CD4-positive, alpha-beta memory T cell (primary cell): ENCODE measurements around the gene CSF2. TPM values are rescaled to one million over a fixed set of nuclear protein-coding genes. Genes with fewer than 3 reads are reported as not detected.

ENCODE experiments used
- CTCF ChIA-PET: fragments of 350-600 bp; sonication (Branson Sonifier 250); formaldehyde crosslinking; loops from one replicate; lab custom pipeline; 2021; ENCODE audit warnings: inconsistent platforms; ENCODE audit not compliant: partially characterized antibody; lab: Charles Lee
- POLR2A ChIA-PET: fragments of 350-600 bp; sonication (Branson Sonifier 250); formaldehyde crosslinking; loops from one replicate; lab custom pipeline; 2021; ENCODE audit not compliant: partially characterized antibody; lab: Charles Lee
- DNase-seq, 5 donors: peaks; one replicate each; pipeline versions ENCODE4 v3.0.0 to v3.0.0-alpha.2; 2020 to 2022; ENCODE audit warnings: mixed read lengths in 1 of 5
- H3K27ac ChIP-seq: one replicate; pipeline ENCODE4 v1.7.0; 2013; ENCODE audit warnings: low read depth, low read length
- H3K27me3 ChIP-seq: 2 replicates; pipeline ENCODE4 v1.7.0; 2013; ENCODE audit warnings: mild to moderate bottlenecking, low read length, moderate library complexity; ENCODE audit not compliant: insufficient read depth
- H3K36me3 ChIP-seq: 2 replicates; pipeline ENCODE4 v1.7.0; 2013; ENCODE audit warnings: mild to moderate bottlenecking, low read length, moderate library complexity; ENCODE audit not compliant: insufficient read depth
- H3K4me1 ChIP-seq: 2 replicates; pipeline ENCODE4 v1.7.0; 2013; ENCODE audit warnings: mild to moderate bottlenecking, low read length, moderate library complexity; ENCODE audit not compliant: insufficient read depth
- H3K4me3 ChIP-seq, 2 donors: one replicate each; pipeline ENCODE4 v1.7.0; 2013; ENCODE audit warnings: low read length in 2 of 2, mild to moderate bottlenecking in 1 of 2
- H3K9me3 ChIP-seq, 2 donors: one replicate each; pipeline ENCODE4 v1.7.0; 2013; ENCODE audit warnings: low read length in 2 of 2, control low read depth in 1 of 2; ENCODE audit not compliant: control insufficient read depth in 1 of 2
- H3K27ac Mint-ChIP-seq, 7 donors: one replicate each; pipeline ENCODE4 v1.8.0; 2020 to 2021; ENCODE audit warnings: mixed read lengths in 7 of 7, mild to moderate bottlenecking in 6 of 7, inconsistent platforms in 3 of 7, moderate library complexity in 3 of 7
- H3K27me3 Mint-ChIP-seq, 2 donors: one replicate each; pipeline ENCODE4 v1.8.0; 2020 to 2021; ENCODE audit warnings: mixed read lengths in 2 of 2
- H3K36me3 Mint-ChIP-seq, 2 donors: one replicate each; pipeline ENCODE4 v1.8.0; 2020 to 2021; ENCODE audit warnings: mixed read lengths in 2 of 2, inconsistent platforms in 1 of 2, mild to moderate bottlenecking in 1 of 2
- H3K4me1 Mint-ChIP-seq, 4 donors: one replicate each; pipeline ENCODE4 v1.8.0; 2020 to 2021; ENCODE audit warnings: mixed read lengths in 4 of 4, mild to moderate bottlenecking in 1 of 4
- H3K4me3 Mint-ChIP-seq, 8 donors: one replicate each; pipeline ENCODE4 v1.8.0; 2020 to 2021; ENCODE audit warnings: mixed read lengths in 8 of 8, mild to moderate bottlenecking in 7 of 8, moderate library complexity in 6 of 8, inconsistent platforms in 3 of 8
- H3K9me3 Mint-ChIP-seq, 8 donors: one replicate each; pipeline ENCODE4 v1.8.0; 2020 to 2021; ENCODE audit warnings: mixed read lengths in 8 of 8, mild to moderate bottlenecking in 5 of 8, inconsistent platforms in 3 of 8, moderate library complexity in 1 of 8
- intact Hi-C: fragments of 100-400 bp; cut with micrococcal nuclease; formaldehyde crosslinking; loops from one replicate; pipeline ENCODE4 v1.15.1; 2023
- polyA plus RNA-seq, 2 donors: library from polyadenylated mRNA; unstranded; fragments of 300-500 nt; fragmentation: Illumina TruSeq; gene quantifications; one replicate each; pipeline ENCODE4 v1.2.3, GENCODE V29; 2021
- total RNA-seq, 2 experiments: library from RNA; stranded (reverse); gene quantifications; one replicate each; pipeline ENCODE4 v1.2.3, GENCODE V29; 2021

Gene CSF2
- total and polyA plus RNA-seq, 4 experiments from 2014 or later, result 0.77 TPM; not detected in 3

DNA sequence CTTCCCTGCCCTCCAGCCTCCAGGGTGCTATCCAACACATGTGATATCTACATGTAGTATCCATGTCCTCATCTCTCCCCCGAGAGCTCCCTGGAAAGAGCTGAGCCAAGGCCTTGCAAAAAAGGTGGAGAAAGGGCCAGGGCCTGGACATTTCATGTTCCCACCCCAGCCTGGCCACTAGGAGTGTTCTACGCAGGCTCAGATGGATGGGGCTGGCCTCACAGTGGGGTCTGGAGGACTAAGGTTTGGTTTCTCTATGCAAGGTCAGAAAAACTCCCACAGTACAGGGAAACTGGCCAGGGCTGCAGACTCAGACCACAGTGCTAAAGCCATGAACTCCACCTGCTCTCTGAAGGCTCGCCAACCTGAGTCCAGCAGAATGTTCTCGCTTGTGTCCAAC, 1.5 kb upstream of the CSF2 start:
- no peak for DNase-seq
- Mint-ChIP-seq H3K27me3 (no peaks in the 10 kb centered on the region), H3K4me3 (peak overlapping the region in 1 of 8 donors; percentile 39), H3K4me1 (peaks cover 19 to 77% (median 40%) of the 10 kb centered on the region in 4 donors), H3K9me3 (no peaks in the 10 kb centered on the region), H3K27ac (peak overlapping the region in 4 of 7 donors; percentile 9 to 61 (median 41)), H3K36me3 (no peaks in the 10 kb centered on the region)
- H3K4me1 ChIP-seq, result peaks cover 45% of the 10 kb centered on the region
- H3K27ac ChIP-seq, result no peak overlapping the region
- intact Hi-C loops, result no loop called here
- no peak overlapping the region for H3K4me3 ChIP-seq
- no peaks in the 10 kb centered on the region for H3K9me3 ChIP-seq
- H3K36me3 ChIP-seq, result no peaks in the 10 kb centered on the region
- ChIA-PET CTCF (interaction anchor here (0.9 to 3.3 kb wide), 2 partner anchors 10 to 62 kb away, joined by 4 to 14 read pairs; no protein-coding TSS in a partner anchor), POLR2A (interaction anchor here (1.1 to 1.4 kb wide), 2 partner anchors 9 to 27 kb away, joined by 3 read pairs; no protein-coding TSS in a partner anchor)
- no peaks in the 10 kb centered on the region for H3K27me3 ChIP-seq

DNA sequence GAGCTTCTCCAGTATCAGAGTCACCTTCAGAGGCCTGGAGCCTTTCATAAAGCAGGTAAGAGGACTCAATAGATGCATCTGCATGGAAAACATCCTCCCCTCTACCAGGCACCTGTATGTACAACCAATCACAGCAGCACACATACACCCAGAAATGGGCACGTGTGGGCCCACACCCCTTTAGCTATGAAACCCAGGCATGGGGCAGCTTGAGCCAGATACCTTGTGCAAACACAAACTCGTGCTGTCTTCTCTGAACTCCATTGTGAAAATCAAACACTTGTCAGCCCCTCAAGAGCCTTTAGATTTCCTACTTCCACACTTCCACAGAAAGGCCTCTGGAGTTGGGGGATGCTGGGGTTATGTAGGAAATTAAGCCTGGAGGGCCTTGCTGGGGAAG, 1.1 kb upstream of the CSF2 start:
- Mint-ChIP-seq H3K27ac (peak overlapping the region in 3 of 7 donors; percentile 36 to 61 (median 46)), H3K4me1 (peaks cover 23 to 78% (median 44%) of the 10 kb centered on the region in 4 donors), H3K9me3 (no peaks in the 10 kb centered on the region), H3K4me3 (peak overlapping the region in 1 of 8 donors; percentile 39), H3K36me3 (no peaks in the 10 kb centered on the region), H3K27me3 (no peaks in the 10 kb centered on the region)
- Histone ChIP-seq H3K27ac (no peak overlapping the region), H3K4me3 (no peak overlapping the region), H3K4me1 (peaks cover 46% of the 10 kb centered on the region), H3K36me3 (no peaks in the 10 kb centered on the region), H3K9me3 (no peaks in the 10 kb centered on the region), H3K27me3 (no peaks in the 10 kb centered on the region)
- CTCF ChIA-PET, result interaction anchor here (0.9 to 3.3 kb wide), 3 partner anchors 10 to 62 kb away, joined by 4 to 14 read pairs (median 4); no protein-coding TSS in a partner anchor
- POLR2A ChIA-PET, result interaction anchor here (1.1 to 1.4 kb wide), 3 partner anchors 8 to 26 kb away, joined by 3 read pairs; no protein-coding TSS in a partner anchor
- intact Hi-C loops, result no loop called here
- DNase-seq, result no peak

GRCh38 chr5:132074091-132074771, 642 bp downstream of the CSF2 start:
- POLR2A ChIA-PET, result interaction anchor here (1.0 to 2.1 kb wide), 5 partner anchors 8 to 60 kb away, joined by 3 to 6 read pairs (median 3); no protein-coding TSS in a partner anchor
- H3K4me3 Mint-ChIP-seq, result peak overlapping the region in 4 of 8 donors; percentile 1 to 45 (median 26)
- Histone ChIP-seq H3K36me3 (no peaks in the 10 kb centered on the region), H3K27me3 (no peaks in the 10 kb centered on the region), H3K9me3 (no peaks in the 10 kb centered on the region), H3K4me1 (peaks cover 52% of the 10 kb centered on the region), H3K27ac (no peak overlapping the region), H3K4me3 (no peak overlapping the region)
- no peaks in the 10 kb centered on the region for H3K36me3 Mint-ChIP-seq
- peaks cover 24 to 84% (median 50%) of the 10 kb centered on the region in 4 donors for H3K4me1 Mint-ChIP-seq
- CTCF ChIA-PET, result interaction anchor here (1.3 to 3.3 kb wide), 6 partner anchors 8 to 107 kb away, joined by 3 to 14 read pairs (median 6); no protein-coding TSS in a partner anchor
- intact Hi-C loops, result loop anchor here (2.0 kb wide), 1 partner anchor 21 kb away; no protein-coding TSS in a partner anchor
- no peaks in the 10 kb centered on the region for H3K27me3 Mint-ChIP-seq
- DNase-seq, result no peak
- peak overlapping the region in 4 of 7 donors; percentile 13 to 29 (median 20) for H3K27ac Mint-ChIP-seq
- H3K9me3 Mint-ChIP-seq, result no peaks in the 10 kb centered on the region

DNA sequence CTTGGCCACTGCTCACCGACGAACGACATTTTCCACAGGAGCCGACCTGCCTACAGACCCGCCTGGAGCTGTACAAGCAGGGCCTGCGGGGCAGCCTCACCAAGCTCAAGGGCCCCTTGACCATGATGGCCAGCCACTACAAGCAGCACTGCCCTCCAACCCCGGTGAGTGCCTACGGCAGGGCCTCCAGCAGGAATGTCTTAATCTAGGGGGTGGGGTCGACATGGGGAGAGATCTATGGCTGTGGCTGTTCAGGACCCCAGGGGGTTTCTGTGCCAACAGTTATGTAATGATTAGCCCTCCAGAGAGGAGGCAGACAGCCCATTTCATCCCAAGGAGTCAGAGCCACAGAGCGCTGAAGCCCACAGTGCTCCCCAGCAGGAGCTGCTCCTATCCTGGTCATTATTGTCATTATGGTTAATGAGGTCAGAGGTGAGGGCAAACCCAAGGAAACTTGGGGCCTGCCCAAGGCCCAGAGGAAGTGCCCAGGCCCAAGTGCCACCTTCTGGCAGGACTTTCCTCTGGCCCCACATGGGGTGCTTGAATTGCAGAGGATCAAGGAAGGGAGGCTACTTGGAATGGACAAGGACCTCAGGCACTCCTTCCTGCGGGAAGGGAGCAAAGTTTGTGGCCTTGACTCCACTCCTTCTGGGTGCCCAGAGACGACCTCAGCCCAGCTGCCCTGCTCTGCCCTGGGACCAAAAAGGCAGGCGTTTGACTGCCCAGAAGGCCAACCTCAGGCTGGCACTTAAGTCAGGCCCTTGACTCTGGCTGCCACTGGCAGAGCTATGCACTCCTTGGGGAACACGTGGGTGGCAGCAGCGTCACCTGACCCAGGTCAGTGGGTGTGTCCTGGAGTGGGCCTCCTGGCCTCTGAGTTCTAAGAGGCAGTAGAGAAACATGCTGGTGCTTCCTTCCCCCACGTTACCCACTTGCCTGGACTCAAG, 1.5 kb downstream of the CSF2 start:
- Mint-ChIP-seq H3K4me1 (peaks cover 24 to 85% (median 49%) of the 10 kb centered on the region in 4 donors), H3K4me3 (peak overlapping the region in 6 of 8 donors; percentile 39 to 72 (median 54)), H3K27me3 (no peaks in the 10 kb centered on the region), H3K27ac (peak overlapping the region in 6 of 7 donors; percentile 12 to 86 (median 51)), H3K9me3 (no peaks in the 10 kb centered on the region), H3K36me3 (no peaks in the 10 kb centered on the region)
- no peaks in the 10 kb centered on the region for H3K36me3 ChIP-seq
- H3K27me3 ChIP-seq, result no peaks in the 10 kb centered on the region
- no peaks in the 10 kb centered on the region for H3K9me3 ChIP-seq
- POLR2A ChIA-PET, result interaction anchor here (1.0 to 2.1 kb wide), 4 partner anchors 7 to 29 kb away, joined by 3 to 6 read pairs (median 3); no protein-coding TSS in a partner anchor
- intact Hi-C loops, result loop anchor here (2.0 kb wide), 1 partner anchor 20 kb away; no protein-coding TSS in a partner anchor
- DNase-seq, result no peak
- no peak overlapping the region for H3K4me3 ChIP-seq
- CTCF ChIA-PET, result interaction anchor here (1.3 to 3.3 kb wide), 5 partner anchors 10 to 59 kb away, joined by 4 to 14 read pairs (median 6); no protein-coding TSS in a partner anchor
- H3K4me1 ChIP-seq, result peaks cover 52% of the 10 kb centered on the region
- no peak overlapping the region for H3K27ac ChIP-seq

- POLR2A ChIA-PET, result no interaction called here
- Mint-ChIP-seq H3K27ac (peak overlapping the region in 6 of 7 donors; percentile 12 to 86 (median 51)), H3K27me3 (no peaks in the 10 kb centered on the region), H3K36me3 (no peaks in the 10 kb centered on the region), H3K4me1 (peaks cover 24 to 88% (median 51%) of the 10 kb centered on the region in 4 donors), H3K9me3 (no peaks in the 10 kb centered on the region), H3K4me3 (peak overlapping the region in 3 of 8 donors; percentile 39 to 59 (median 43))
- no peak overlapping the region for H3K27ac ChIP-seq
- CTCF ChIA-PET, result interaction anchor here (1.3 kb wide), 1 partner anchor 11 kb away, joined by 4 read pairs; no protein-coding TSS in a partner anchor
- no peak overlapping the region for H3K4me3 ChIP-seq
- no peaks in the 10 kb centered on the region for H3K36me3 ChIP-seq
- no peaks in the 10 kb centered on the region for H3K27me3 ChIP-seq
- H3K9me3 ChIP-seq, result no peaks in the 10 kb centered on the region
- no peak for DNase-seq
- intact Hi-C loops, result loop anchor here (2.0 kb wide), 1 partner anchor 19 kb away; no protein-coding TSS in a partner anchor
- H3K4me1 ChIP-seq, result peaks cover 52% of the 10 kb centered on the region
Observed at GRCh38 chr5:132075719-132076077, 2.1 kb downstream of the CSF2 start.

DNA sequence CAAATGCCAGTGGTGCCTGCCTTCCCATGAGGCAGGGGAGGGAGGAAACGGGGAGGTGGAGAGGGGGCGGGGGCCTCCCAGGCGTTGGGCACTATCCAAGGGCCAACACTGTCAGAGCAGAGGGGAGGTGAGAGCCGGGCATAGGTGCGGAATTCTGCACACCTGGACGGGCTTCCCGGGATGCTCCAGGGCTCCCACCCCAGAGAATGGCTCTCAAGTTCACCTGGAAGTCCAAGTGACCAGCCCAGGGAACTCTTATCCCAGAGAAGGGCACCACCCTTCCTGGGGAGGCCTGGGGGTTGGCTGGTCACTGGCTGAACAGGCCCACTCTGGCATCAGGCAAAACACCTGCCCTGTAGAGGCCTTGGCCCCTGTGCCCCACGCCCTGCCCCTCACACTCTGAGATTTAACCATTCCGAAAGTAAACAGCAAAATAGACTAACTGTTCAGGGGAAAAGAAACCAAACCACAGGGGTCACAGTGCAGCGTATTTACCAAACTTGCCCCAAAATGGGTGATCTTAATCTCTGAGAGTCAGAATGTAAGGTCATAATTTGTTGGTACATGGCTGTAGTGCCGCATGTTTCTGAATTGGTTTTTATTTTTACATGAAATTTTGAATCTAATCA, 2.7 kb downstream of the CSF2 start:
- DNase-seq, result peak in 1 of 5 donors; percentile 31
- H3K27ac ChIP-seq, result no peak overlapping the region
- Mint-ChIP-seq H3K27ac (peak overlapping the region in 6 of 7 donors; percentile 46 to 82 (median 72)), H3K4me3 (peak overlapping the region in 3 of 8 donors; percentile 15 to 31 (median 22)), H3K4me1 (peaks cover 21 to 83% (median 47%) of the 10 kb centered on the region in 4 donors), H3K36me3 (no peaks in the 10 kb centered on the region), H3K9me3 (no peaks in the 10 kb centered on the region), H3K27me3 (no peaks in the 10 kb centered on the region)
- H3K4me1 ChIP-seq, result peaks cover 50% of the 10 kb centered on the region
- H3K27me3 ChIP-seq, result no peaks in the 10 kb centered on the region
- POLR2A ChIA-PET, result no interaction called here
- CTCF ChIA-PET, result interaction anchor here (1.3 kb wide), 1 partner anchor 11 kb away, joined by 4 read pairs; no protein-coding TSS in a partner anchor
- intact Hi-C loops, result no loop called here
- H3K4me3 ChIP-seq, result no peak overlapping the region
- H3K36me3 ChIP-seq, result no peaks in the 10 kb centered on the region
- no peaks in the 10 kb centered on the region for H3K9me3 ChIP-seq
